Measurements from ENCODE around the gene FNDC3B.

FNDC3B gene

GRCh38 chr3:172148702-172149565, 109.6 kb downstream of the FNDC3B start:
- DNase-seq (ENCODE audit: low read depth, low spot score): no peak

- DNase-seq (ENCODE audit: low read depth, low spot score): no peak
These were observed 110.9 kb downstream of the FNDC3B start for GRCh38 chr3:172150268-172150667.

- no peak for DNase-seq (ENCODE audit: low read depth, low spot score)
These were observed 111.7 kb downstream of the FNDC3B start for GRCh38 chr3:172150913-172151650.

GRCh38 chr3:172151651-172152649, 112.6 kb downstream of the FNDC3B start:
- no peak for DNase-seq (ENCODE audit: low read depth, low spot score)

GRCh38 chr3:172152874-172153273, 113.5 kb downstream of the FNDC3B start:
- no peak for DNase-seq (ENCODE audit: low read depth, low spot score)

- DNase-seq (ENCODE audit: low read depth, low spot score): peak; percentile 83
These were observed 114.0 kb downstream of the FNDC3B start for GRCh38 chr3:172153335-172153861.

- no peak for DNase-seq (ENCODE audit: low read depth, low spot score)
These were observed 115.6 kb downstream of the FNDC3B start for GRCh38 chr3:172154768-172155664.

GRCh38 chr3:172155897-172156585, 116.7 kb downstream of the FNDC3B start:
- peak; percentile 48 for DNase-seq (ENCODE audit: low read depth, low spot score)

GRCh38 chr3:172156586-172156955, 117.2 kb downstream of the FNDC3B start:
- DNase-seq (ENCODE audit: low read depth, low spot score): no peak

- no peak for DNase-seq (ENCODE audit: low read depth, low spot score)
These were observed 118.3 kb downstream of the FNDC3B start for GRCh38 chr3:172157564-172158258.

GRCh38 chr3:172158741-172159140, 119.4 kb downstream of the FNDC3B start:
- DNase-seq (ENCODE audit: low read depth, low spot score): no peak

GRCh38 chr3:172159376-172159775, 120.0 kb downstream of the FNDC3B start:
- DNase-seq (ENCODE audit: low read depth, low spot score): no peak

GRCh38 chr3:172159962-172160538, 120.7 kb downstream of the FNDC3B start:
- DNase-seq (ENCODE audit: low read depth, low spot score): no peak

- DNase-seq (ENCODE audit: low read depth, low spot score): no peak
These were observed 121.9 kb downstream of the FNDC3B start for GRCh38 chr3:172161133-172161789.

- no peak for DNase-seq (ENCODE audit: low read depth, low spot score)
These were observed 122.6 kb downstream of the FNDC3B start for GRCh38 chr3:172161959-172162358.

GRCh38 chr3:172163320-172163719, 123.9 kb downstream of the FNDC3B start:
- no peak for DNase-seq (ENCODE audit: low read depth, low spot score)

- no peak for DNase-seq (ENCODE audit: low read depth, low spot score)
These were observed 125.4 kb downstream of the FNDC3B start for GRCh38 chr3:172164620-172165362.

- no peak for DNase-seq (ENCODE audit: low read depth, low spot score)
These were observed 126.9 kb downstream of the FNDC3B start for GRCh38 chr3:172166261-172166660.

All from ELF-1 (cell line).